Sigmoid colon (tissue), 7 donors: ENCODE results near the gene TNFAIP2. TPM values are rescaled to one million over a fixed set of nuclear protein-coding genes. Genes with fewer than 3 reads are reported as not detected.

Experiments
- DNase-seq: peaks from one replicate; pipeline ENCODE4 v3.0.0-alpha.2; 2019
- H3K27ac ChIP-seq, 4 donors: fragments of 200-600 bp; sonication (generic); one replicate each; pipeline ENCODE4 v1.5.1; 2016 to 2019; ENCODE audit warnings: mild to moderate bottlenecking in 1 of 4
- H3K27me3 ChIP-seq, 3 donors: fragments of 200-600 bp; sonication (generic); one replicate each; pipeline ENCODE4 v1.5.1; 2019; ENCODE audit warnings: mild to moderate bottlenecking in 1 of 3
- H3K36me3 ChIP-seq, 4 donors: fragments of 200-600 bp; sonication (generic); one replicate each; pipeline ENCODE4 v1.5.1; 2016 to 2019
- H3K4me1 ChIP-seq, 4 donors: fragments of 200-600 bp; sonication (generic); one replicate each; pipeline ENCODE4 v1.5.1; 2017 to 2019
- H3K4me3 ChIP-seq, 4 donors: fragments of 200-600 bp; sonication (generic); one replicate each; pipeline ENCODE4 v1.5.1; 2017 to 2019; ENCODE audit warnings: mild to moderate bottlenecking in 2 of 4, moderate library complexity in 1 of 4
- H3K9me3 ChIP-seq, 4 donors: fragments of 200-600 bp in 3 of 4; sonication (generic) in 3 of 4; one replicate each; pipeline versions ENCODE4 v1.5.1 to v1.6.1; 2013 to 2019
- EP300 ChIP-seq, 4 donors: sonication (generic); formaldehyde crosslinking; IDR thresholded peaks; one replicate each; pipeline ENCODE4 v1.6.1; 2017; ENCODE audit warnings: antibody characterized with exemption in 4 of 4
- POLR2A ChIP-seq, 2 donors: fragments of 450-650 bp; IDR thresholded peaks; one replicate each; pipeline ENCODE4 v1.6.1; 2016; ENCODE audit warnings: antibody characterized with exemption in 2 of 2, mild to moderate bottlenecking in 2 of 2, moderate library complexity in 2 of 2
- POLR2AphosphoS5 ChIP-seq, 4 donors: sonication (generic); formaldehyde crosslinking; IDR thresholded peaks; one replicate each; pipeline ENCODE4 v1.6.1; 2017; ENCODE audit warnings: antibody characterized with exemption in 4 of 4
- WGBS, 2 donors: extraction: QIAGEN DNeasy Blood & Tissue Kit; methylation state at CpG; one replicate each; pipeline ENCODE4 v1.1.7; 2013; 5-methylcytosine and 5-hydroxymethylcytosine counted together
- intact Hi-C: fragments of 100-400 bp; cut with DNase I; formaldehyde crosslinking; loops from one replicate; pipeline ENCODE4 v1.15.1; 2023
- polyA plus RNA-seq, 3 donors: library from polyadenylated mRNA; stranded (reverse); fragments of 200-250 nt; gene quantifications; one replicate each; pipeline ENCODE4 v1.2.3, GENCODE V29; 2013
- total RNA-seq, 4 donors: library from RNA; depleted of rRNA; stranded (reverse); fragments of >200 nt; gene quantifications; one replicate each; pipeline ENCODE4 v1.1.0, GENCODE V29; 2016
- TF ChIP-seq, protein P1 (sequence below), 4 experiments: fragments of 450-650 bp in 3 of 4; fragments of 200-600 bp in 1 of 4; IDR thresholded peaks; one replicate each; pipeline ENCODE4 v1.5.1; 2016 to 2019; ENCODE audit warnings: antibody characterized with exemption in 4 of 4, mild to moderate bottlenecking in 3 of 4, moderate library complexity in 2 of 4
- donor health status: healthy with polysubstance abuse.
- donor health status: Bipolar disorder and iron deficiency.
- donor health status: healthy.

TNFAIP2 gene
- total and polyA plus RNA-seq, 7 donors, result 11.8 to 68.0 (median 33.5) TPM

DNA sequence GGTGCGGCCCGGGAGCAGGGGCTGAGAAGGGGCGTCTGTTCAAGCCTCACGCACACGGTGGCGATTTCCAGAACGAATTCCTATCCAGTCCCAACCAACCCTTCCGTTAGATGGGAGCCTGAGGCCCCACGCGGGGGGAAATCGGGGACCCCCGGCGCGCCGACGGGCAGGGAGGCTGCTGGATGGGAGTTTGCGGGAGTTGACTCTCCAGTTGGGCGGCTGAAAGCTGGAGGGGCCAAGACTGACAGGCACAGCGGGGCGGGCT lies 18.9 kb upstream of the TNFAIP2 start:
- peaks cover 32 to 54% (median 36%) of the 10 kb centered on the region in 3 donors for H3K27me3 ChIP-seq
- intact Hi-C loops, result no loop called here
- no peak overlapping the region for H3K4me3 ChIP-seq
- DNase-seq, result no peak
- no peaks in the 10 kb centered on the region for H3K9me3 ChIP-seq
- H3K36me3 ChIP-seq, result no peaks in the 10 kb centered on the region
- no peak for TF ChIP-seq POLR2AphosphoS5 (IDR thresholded peaks at IDR 0.05)
- TF ChIP-seq, protein P1, sequence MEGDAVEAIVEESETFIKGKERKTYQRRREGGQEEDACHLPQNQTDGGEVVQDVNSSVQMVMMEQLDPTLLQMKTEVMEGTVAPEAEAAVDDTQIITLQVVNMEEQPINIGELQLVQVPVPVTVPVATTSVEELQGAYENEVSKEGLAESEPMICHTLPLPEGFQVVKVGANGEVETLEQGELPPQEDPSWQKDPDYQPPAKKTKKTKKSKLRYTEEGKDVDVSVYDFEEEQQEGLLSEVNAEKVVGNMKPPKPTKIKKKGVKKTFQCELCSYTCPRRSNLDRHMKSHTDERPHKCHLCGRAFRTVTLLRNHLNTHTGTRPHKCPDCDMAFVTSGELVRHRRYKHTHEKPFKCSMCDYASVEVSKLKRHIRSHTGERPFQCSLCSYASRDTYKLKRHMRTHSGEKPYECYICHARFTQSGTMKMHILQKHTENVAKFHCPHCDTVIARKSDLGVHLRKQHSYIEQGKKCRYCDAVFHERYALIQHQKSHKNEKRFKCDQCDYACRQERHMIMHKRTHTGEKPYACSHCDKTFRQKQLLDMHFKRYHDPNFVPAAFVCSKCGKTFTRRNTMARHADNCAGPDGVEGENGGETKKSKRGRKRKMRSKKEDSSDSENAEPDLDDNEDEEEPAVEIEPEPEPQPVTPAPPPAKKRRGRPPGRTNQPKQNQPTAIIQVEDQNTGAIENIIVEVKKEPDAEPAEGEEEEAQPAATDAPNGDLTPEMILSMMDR (IDR thresholded peaks at IDR 0.05), result no peak
- no peak for TF ChIP-seq EP300 (IDR thresholded peaks at IDR 0.05)
- TF ChIP-seq POLR2A (IDR thresholded peaks at IDR 0.05), result no peak
- no peak overlapping the region for H3K27ac ChIP-seq
- WGBS, 2 donors, result 14% methylated on average over 20 of the region's 20 CpGs
- peaks cover 0 to 35% (median 30%) of the 10 kb centered on the region in 4 donors for H3K4me1 ChIP-seq

DNA sequence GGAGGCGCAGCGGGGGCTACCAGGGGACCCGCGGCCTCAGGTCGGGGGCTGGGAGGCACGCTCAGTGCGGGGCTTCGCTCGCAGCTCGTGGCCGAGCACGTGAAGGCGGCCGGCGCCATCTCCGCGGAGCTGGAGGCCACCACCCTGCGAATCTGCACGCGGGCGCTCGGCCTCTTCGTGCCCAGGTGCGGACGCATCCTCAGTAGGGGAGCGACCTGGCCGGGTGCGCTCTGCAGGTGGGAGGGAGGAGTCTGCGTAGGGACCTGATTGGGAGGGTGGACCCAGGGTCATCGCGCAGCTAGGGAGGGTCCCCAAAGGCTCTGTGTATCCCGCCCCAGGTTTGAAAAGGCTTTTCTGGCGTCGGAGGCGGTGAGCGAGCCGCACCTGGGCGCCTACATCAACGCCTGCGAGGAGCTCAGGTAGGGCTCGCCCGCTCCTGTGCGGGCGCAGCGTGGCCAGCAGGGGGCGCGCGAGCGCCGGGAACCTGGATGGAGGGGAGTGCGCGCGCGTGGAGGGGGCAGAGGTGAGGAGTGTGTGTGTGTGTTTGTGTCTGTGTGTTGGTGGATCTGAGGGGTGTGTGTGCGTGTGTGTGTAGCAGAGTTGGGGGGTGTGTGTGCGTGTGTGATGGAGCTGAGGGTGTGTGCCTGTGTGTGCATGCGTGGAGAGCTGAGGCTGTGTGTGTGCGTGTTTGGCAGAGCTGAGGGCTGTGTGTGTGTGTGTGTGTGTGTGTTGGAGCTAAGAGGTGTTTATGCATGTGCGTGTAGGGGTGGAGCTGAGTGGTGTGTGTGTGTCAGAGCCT lies 18.4 kb upstream of the TNFAIP2 start:
- WGBS, 2 donors, result 4 to 6% methylated on average over 59 of the region's 59 CpGs
- intact Hi-C loops, result loop anchor here (1.0 kb wide), 1 partner anchor 188 kb away; no protein-coding TSS in a partner anchor
- TF ChIP-seq, protein P1 (IDR thresholded peaks at IDR 0.05), result peak; percentile 98 to 99 (median 99)
- TF ChIP-seq POLR2A (IDR thresholded peaks at IDR 0.05) (no peak), EP300 (IDR thresholded peaks at IDR 0.05) (no peak), POLR2AphosphoS5 (IDR thresholded peaks at IDR 0.05) (no peak)
- no peaks in the 10 kb centered on the region for H3K9me3 ChIP-seq
- no peaks in the 10 kb centered on the region for H3K36me3 ChIP-seq
- no peak overlapping the region for H3K27ac ChIP-seq
- H3K4me1 ChIP-seq, result peaks cover 0 to 38% (median 33%) of the 10 kb centered on the region in 4 donors
- H3K4me3 ChIP-seq, result no peak overlapping the region
- peaks cover 32 to 56% (median 36%) of the 10 kb centered on the region in 3 donors for H3K27me3 ChIP-seq
- no peak for DNase-seq

DNA sequence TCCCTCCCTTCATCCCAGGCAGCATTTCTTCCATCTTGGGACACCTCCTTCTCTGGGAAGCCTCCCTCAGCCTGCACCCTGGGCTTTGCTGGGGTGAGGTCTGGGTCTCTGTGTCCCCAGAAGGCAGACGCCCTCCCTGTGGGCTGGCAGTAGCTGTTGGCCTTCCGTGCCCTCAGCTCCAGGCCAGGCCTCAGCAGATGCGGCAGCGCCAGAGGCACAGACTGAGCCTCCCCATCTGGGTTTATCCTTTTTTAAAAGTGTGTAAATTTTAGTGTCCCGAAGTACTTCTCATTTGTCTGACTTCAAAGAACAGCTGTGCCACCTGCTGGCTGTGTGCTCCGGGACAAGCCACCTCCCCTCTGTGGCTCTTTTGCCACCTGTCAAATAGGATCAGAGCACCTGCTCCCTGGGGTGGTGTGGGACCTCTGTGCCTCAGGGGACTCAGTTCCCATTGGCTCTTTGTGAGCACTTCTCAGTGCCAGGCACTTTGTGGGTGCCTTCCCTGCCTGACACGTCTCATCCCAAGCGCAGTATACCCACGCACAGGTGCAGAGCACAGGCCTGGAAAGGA lies 17.6 kb upstream of the TNFAIP2 start:
- TF ChIP-seq, protein P1 (IDR thresholded peaks at IDR 0.05), result no peak
- TF ChIP-seq EP300 (IDR thresholded peaks at IDR 0.05) (no peak), POLR2A (IDR thresholded peaks at IDR 0.05) (no peak), POLR2AphosphoS5 (IDR thresholded peaks at IDR 0.05) (no peak)
- 21 to 41% methylated on average over 9 of the region's 9 CpGs for WGBS, 2 donors
- Histone ChIP-seq H3K9me3 (no peaks in the 10 kb centered on the region), H3K4me1 (peaks cover 0 to 46% (median 41%) of the 10 kb centered on the region in 4 donors), H3K4me3 (no peak overlapping the region), H3K36me3 (no peaks in the 10 kb centered on the region), H3K27ac (no peak overlapping the region), H3K27me3 (peaks cover 32 to 59% (median 36%) of the 10 kb centered on the region in 3 donors)
- DNase-seq, result no peak
- intact Hi-C loops, result loop anchor here (1.0 kb wide), 1 partner anchor 188 kb away; no protein-coding TSS in a partner anchor

DNA sequence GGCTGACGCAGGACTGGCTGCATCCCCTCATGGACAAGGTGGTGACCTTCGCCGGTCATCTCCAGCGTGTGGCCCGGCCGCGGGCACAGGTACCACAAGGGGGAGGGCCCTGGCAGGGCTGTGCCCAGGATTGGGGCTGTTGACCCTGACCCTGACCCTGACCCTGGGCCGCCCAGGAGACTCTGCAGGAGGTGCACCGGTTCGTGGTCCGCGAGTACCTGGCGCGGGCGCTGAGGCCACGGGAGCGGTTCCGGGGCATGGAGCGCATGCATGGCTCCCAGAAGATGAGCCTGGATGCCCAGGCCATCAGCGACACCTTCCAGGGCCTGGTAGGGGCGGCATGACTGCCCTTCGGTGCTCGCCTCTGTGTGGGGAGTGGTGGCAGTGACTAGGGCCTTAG lies 15.8 kb upstream of the TNFAIP2 start:
- intact Hi-C loops, result no loop called here
- 93 to 96% methylated on average over 23 of the region's 23 CpGs for WGBS, 2 donors
- Histone ChIP-seq H3K4me3 (no peak overlapping the region), H3K4me1 (peaks cover 0 to 55% (median 43%) of the 10 kb centered on the region in 4 donors), H3K36me3 (no peaks in the 10 kb centered on the region), H3K27ac (no peak overlapping the region), H3K9me3 (no peaks in the 10 kb centered on the region), H3K27me3 (peaks cover 21 to 46% (median 24%) of the 10 kb centered on the region in 3 donors)
- TF ChIP-seq, protein P1 (IDR thresholded peaks at IDR 0.05), result no peak
- no peak for TF ChIP-seq POLR2AphosphoS5 (IDR thresholded peaks at IDR 0.05)
- no peak for TF ChIP-seq POLR2A (IDR thresholded peaks at IDR 0.05)
- TF ChIP-seq EP300 (IDR thresholded peaks at IDR 0.05), result no peak
- no peak for DNase-seq
